A549 (cell line): Measurements from ENCODE around the gene BTAF1.

Experiments used
- CTCF ChIP-seq: fragments of >200 bp; sonication (Bioruptor Twin); formaldehyde crosslinking; IDR thresholded peaks from 3 replicates; pipeline ENCODE4 v1.5.1; 2016
- MAFK ChIP-seq: fragments of 450-650 bp; IDR thresholded peaks from 2 replicates; pipeline ENCODE4 v1.6.1; 2014; ENCODE audit not compliant: partially characterized antibody
- REST ChIP-seq: fragments of 200-600 bp; sonication (generic); IDR thresholded peaks from 2 replicates; pipeline ENCODE4 v1.6.1; 2016; ENCODE audit warnings: antibody characterized with exemption, mild to moderate bottlenecking, moderate library complexity

DNA sequence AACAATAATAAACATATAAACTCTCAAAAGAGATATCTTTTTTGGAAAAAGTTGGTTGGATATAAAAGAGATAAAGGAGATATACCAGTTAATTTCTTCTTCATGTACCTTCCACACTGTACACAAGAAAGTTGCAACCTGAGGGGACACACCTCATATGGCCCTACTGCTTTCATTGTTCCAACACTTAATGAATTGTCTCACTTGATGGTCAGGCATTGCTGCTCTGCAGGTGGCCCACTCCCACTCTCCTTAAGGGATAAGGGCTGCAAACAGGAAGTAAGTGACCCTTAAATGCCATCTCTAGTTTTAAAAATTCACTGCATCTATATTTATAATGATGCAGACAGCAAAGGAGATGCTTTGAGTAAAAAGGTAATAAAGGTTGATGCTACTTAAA is 152.3 kb downstream of the BTAF1 start:
- TF ChIP-seq MAFK (no peak), CTCF (no peak), REST (no peak)
